Measurements from ENCODE around the gene ARHGAP31.
"Not testable (repeated sequence)": the region's sequence is repeated elsewhere in the genome, so short reads cannot be mapped to it uniquely, and the experiment has no call there.

The ARHGAP31 gene

DNA sequence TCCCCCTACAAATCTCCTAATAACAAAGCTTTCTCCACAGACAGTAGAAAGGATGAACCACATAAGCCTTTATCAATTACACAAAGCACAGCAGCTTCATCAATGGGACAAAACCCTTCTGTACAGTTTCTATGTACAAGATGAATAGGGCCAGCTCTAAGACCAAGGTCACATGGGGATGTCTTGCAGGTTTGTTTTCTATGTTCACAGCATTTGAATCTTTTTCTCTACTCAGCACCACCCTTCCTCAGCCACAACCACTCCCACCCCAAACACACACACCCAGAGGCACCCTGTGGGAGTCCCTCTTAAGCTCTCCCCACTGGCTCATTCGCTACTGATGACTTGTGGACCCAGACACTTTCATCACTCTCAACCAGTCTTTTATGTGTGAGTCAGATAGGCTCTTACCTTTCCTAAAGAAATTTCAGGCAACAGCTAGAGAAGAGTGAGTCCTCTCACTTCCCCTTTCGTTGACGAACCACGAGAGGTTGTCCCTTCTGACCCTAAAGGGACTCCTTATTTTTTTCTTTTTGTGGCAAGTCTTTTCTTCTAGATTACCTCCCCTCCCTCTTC, 57.9 kb downstream of the ARHGAP31 start:
- DNase-seq, result no peak

DNA sequence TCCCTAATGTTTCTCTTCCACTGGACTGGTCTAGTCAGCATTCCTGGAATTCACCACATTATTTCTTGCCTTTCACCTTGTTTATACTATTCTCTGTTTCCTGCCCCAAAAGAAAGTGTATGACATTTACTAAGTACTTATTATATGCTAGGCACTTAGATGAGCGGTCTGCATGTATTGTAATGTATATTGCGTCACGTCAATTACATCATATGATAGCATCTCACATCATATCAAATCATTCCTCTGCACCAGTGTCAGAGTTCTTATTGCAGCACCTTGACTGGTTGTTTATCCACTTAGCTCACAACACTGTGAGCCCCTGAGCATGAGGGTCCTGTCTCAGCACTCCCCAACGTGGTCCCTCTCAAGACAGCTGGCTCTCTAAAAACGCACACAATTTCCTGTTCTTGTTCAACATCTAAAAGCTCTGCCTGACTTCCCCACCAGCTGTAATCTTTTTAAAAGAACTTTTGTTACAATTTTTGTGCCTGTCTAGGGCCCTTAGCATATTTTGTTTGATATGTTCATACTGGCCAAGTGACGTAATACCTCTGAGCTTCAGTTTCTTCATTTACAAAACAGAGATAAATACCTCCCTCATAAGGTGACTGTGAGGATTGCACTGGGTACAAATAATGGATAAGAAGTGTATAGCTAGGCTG, 58.8 kb downstream of the ARHGAP31 start:
- no peak for DNase-seq

DNA sequence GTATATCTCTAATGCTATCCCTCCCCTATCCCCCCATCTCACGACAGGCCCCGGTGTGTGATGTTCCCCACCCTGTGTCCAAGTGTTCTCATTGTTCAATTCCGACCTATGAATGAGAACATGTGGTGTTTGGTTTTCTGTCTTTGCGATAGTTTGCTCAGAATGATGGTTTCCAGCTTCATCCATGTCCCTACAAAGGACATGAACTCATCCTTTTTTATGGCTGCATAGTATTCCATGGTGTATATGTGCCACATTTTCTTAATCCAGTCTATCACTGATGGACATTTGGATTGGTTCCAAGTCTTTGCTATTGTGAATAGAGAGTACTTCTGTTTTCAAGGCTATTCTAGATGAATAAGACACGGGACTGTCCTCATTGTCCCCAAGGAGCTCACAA, 61.4 kb downstream of the ARHGAP31 start:
- not testable (repeated sequence) for DNase-seq

DNA sequence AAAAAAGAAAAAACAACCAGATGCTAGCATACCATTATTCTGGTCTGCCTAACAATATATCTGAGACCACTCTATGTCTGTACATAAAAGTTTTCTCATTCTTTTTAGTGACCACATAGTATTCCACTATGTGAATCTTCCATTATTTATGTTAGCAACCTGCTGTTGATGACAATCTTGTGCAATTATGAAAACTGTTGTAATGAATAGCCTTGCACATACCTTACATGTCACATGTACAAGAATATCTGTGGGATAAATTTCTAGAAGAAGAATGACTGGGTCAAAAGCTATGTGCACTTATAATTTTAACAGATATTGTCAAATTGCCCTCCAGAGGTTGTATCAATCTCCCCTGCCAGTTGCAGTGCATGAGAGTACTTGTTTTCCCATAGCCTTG, 62.5 kb downstream of the ARHGAP31 start:
- no peak for DNase-seq

GRCh38 chr3:119357190-119357589, 63.0 kb downstream of the ARHGAP31 start:
- DNase-seq, result no peak

GRCh38 chr3:119359476-119360326, 65.5 kb downstream of the ARHGAP31 start:
- no peak for DNase-seq

DNA sequence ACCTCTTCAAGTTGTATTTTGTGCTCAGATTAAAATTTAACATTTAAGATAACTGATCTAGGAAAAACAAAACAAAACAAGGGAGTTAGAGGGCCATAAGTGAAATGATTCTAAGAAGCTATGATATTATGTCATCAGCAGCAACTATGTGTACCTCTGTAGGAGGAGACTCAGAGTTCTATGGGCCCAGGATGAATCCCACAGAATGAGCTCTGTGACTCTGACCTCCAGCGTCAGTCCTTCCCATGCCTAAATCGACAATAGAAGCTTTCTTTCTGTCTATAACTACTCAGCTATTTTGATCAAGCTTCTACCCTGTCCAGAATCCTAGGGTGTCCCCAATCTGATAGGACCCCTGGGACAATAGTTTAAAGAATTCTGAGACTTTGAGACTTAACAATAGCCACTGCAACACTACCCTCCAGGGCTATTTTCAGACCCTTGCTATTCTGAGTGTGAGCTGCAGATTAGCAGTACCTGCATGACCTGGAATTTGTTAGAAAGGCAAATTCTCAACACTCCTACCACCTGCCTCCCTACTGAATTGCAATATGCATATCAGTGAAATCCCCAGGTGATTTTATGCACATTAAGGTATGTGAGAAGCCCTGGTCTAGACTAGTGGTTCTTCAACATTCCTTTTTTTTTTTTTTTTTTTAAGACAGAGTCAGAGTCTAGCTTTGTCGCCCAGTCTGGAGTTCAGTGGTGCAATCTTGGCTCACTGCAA, 66.7 kb downstream of the ARHGAP31 start:
- no peak for DNase-seq

DNA sequence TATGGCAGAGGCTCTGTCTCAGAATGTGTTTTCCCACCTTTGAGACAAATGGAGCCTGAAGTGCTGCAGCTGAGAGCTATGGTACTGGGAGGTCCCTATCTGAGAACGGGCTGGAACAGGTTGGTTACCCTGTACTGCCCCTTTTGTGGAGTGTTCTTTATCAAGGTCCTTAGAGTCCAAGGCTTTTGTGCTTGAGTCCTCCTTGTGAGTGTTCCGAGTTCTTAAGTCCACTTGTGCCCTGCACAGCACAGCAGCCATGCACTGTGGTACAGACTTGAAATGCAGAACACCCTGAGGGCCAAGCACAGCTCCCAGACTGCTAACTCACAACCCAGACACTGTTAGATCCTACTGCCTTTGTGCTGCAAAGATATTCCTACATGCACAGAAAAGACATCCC, 67.8 kb downstream of the ARHGAP31 start:
- DNase-seq, result no peak

DNA sequence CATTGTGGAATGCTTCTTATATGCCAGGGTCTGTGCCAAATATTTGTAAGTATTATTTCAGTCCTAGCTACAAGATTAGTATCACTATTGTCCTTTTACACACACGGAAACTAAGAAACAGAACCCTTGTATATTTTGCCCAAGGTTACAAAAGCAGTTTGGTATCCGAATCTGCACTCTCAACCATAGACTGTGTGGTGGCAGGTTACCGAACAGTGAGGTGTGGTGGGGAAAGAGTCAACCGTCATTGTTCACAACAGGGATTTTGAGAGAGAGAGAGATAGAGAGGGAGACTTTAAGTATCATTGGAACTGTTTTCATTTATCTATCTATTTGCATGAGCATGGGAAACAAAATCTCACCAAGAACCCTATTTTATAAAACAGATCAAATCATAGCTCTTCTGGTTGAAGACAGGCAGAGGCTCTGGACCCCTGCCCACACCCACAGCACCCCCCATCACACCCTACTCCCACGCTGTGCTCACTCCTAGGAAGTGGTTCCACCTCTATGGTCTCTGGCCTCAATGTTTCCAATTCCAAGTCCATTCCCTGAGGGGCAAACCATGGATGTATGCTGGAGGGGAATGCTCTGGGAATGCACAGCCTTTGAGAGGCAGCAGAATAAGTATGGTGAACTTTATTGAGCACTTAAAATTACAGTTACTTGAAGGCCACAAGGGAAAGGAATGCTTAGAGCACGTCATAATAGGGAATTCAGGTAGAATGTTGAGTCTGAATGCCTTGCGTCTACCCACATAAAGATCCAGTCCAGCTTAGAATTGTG, 69.0 kb downstream of the ARHGAP31 start:
- DNase-seq, result no peak

DNA sequence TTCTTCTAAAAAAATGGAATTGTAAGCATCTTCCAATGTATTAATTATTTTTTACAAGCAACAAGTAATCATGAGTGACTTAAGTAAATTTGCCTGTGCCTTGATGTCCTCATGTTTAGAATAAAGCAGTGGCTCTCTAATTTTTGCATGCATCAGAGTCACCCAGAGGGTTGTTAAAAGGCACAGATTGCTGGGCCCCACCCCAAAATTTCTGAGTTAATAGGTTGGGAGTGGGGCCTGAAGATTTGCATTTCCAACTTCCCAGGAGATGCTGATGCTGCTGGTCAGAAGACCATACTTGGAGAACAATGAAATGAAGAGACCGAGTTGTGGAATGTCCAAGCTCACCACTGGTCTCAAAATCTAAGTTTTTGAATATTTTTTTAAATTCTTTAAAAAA, 70.2 kb downstream of the ARHGAP31 start:
- DNase-seq, result no peak

DNA sequence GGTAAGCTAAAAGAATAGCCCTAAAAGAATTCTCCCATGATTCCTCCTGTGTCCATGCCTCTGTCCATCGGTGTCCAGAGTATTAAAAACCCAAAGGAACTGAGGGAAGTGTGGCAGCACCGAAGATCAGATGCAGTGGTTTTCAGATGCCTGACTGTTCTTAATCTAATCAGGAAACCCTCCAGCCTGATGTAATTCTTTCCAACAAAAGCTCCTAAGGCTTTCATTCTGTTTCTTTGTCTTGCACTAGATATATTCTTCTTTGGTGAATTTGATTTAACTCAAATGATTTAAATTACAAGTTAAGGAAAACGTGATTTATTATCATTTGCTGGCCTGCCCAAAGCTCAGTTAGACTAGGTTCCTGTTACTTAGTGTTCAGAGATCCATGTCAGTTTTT, 71.2 kb downstream of the ARHGAP31 start:
- DNase-seq, result no peak

- no peak for DNase-seq
Measured at GRCh38 chr3:119367000-119367399, 72.8 kb downstream of the ARHGAP31 start.

DNA sequence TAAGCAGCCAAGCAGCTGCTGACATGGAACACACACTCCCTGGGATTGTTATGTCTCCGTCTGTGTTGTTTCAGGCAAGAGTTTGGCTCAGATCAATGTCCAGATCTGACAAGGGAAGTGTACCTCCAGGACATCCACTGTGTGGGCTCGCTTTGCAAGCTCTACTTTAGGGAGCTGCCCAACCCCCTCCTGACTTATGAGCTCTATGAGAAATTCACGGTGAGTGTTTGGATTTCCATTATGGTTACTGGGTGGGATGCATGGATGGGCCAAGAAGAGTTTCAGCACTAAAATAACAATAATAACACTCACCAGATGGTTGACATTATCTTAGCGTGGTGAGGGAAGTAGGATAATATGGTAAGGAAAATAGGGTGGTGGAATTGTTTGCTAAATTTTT, 74.1 kb downstream of the ARHGAP31 start:
- no peak for DNase-seq

- not testable (repeated sequence) for DNase-seq
Measured at GRCh38 chr3:119371786-119372185, 77.6 kb downstream of the ARHGAP31 start.

DNA sequence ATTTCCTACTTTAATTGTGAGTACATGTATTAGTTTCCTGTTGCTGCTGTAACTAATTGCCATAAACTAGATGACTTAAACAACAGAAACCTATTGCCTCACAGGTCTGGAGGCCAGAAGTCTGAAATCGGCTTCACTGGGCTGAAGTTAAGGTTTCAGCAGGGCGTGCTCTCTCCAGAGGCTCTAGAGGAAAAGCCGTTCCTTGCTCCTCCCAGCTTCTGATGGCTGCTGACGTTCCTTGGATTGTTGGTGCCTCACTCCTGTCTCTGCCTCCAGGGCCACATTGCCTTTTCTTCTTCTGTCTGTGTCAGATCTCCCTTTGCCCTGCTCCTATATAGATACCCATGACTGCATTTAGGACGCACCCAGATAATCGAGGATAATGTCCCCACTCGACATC, 80.9 kb downstream of the ARHGAP31 start:
- no peak for DNase-seq

DNA sequence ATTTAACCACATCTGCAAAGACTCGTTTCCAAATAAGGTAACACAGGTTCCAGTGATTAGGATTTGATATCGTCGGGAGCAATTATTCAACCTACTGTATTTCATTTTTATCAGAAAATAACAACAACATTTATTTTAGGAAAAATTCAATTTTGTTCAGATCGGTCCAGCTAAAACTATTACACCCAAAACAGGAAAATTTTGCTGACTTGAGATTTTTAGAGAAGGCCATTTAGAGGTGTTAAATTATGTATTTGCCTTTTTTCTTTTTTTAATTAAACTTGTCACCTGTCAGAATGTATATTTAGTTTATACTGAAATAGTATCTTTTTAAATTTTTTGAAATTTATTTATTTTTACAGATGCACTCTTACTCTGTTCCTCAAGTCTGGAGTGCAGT, 81.3 kb downstream of the ARHGAP31 start:
- DNase-seq, result no peak

GRCh38 chr3:119376758-119377157, 82.6 kb downstream of the ARHGAP31 start:
- DNase-seq, result no peak

GRCh38 chr3:119378259-119378803, 84.1 kb downstream of the ARHGAP31 start:
- no peak for DNase-seq

DNA sequence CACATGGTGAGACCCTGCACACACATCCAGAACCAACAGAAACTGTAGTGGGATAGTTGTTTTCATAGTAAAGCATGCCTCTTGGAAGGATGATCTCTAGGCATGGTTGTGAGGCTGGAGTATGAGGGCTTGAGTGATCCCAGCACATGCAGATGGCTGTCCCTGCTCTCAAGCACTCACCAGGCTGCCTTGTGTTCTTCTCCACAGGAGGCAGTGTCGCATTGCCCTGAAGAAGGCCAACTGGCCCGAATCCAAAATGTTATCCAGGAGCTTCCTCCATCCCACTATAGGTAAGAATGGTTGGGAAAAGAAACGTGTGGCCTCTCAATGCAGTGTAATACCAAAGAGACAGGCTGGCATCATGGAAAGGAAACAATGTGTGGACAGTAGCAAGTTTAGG, 86.5 kb downstream of the ARHGAP31 start:
- DNase-seq, result no peak

- no peak for DNase-seq
Measured at GRCh38 chr3:119382134-119382533, 88.0 kb downstream of the ARHGAP31 start.

DNA sequence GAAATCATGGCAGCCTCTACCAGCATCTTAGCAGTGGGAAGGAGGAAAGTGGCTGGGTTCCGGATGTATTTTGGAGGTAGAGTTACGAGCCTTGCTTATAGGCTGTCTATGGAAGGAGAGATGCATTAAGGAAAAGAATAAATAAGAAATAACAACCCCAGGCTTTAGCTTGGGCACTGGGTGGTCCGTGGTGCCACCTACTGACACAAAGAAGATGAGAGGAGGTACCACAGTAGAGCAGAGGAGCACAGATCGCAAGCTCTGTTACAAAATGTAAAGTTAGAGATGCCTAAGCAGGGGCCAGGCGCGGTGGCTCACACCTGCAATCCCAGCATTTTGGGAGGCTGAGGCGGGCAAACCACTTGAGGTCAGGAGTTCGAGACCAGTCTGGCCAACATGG, 94.4 kb downstream of the ARHGAP31 start:
- no peak for DNase-seq

DNA sequence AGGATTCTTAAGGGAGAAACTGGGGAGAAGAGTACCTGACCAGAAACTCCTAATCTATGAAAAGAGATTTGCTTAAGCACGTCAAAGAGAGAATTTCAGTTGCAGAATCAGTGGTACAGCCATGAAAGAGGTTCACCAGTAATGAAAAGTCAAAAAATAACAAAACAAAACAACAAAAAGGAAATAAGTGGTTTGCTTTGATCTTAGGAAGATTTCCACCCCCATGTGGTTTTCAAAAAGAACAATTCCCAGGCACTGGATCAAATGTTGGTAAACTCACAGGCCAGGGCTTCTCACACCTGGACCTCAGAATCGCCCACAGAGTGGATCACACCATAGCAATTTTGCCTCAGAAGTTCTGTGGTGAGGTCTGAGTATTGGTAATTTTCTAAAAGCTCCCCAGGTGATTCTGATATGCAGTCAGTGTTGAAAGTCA, 101.8 kb downstream of the ARHGAP31 start:
- no peak for DNase-seq

Data from GF-D8 (cell line).